GM23248 (cell line): ENCODE data around the gene STMN1. TPM values are rescaled to one million over a fixed set of nuclear protein-coding genes. Genes with fewer than 3 reads are reported as not detected.

Experiments
- DNase-seq: peaks from one replicate; pipeline ENCODE4 v3.0.0-alpha.2; 2015
- H2AFZ ChIP-seq: fragments of 200-600 bp; sonication (generic); 2 replicates; pipeline ENCODE4 v1.6.1; 2016; ENCODE audit warnings: antibody characterized with exemption
- H3F3A ChIP-seq: fragments of 200-600 bp; sonication (generic); 2 replicates; pipeline ENCODE4 v1.6.1; 2016; ENCODE audit warnings: mild to moderate bottlenecking, antibody characterized with exemption, mixed run types; ENCODE audit not compliant: insufficient read depth
- H3K27ac ChIP-seq: fragments of 200-600 bp; sonication (generic); 2 replicates; pipeline ENCODE4 v1.5.1; 2016; ENCODE audit warnings: mild to moderate bottlenecking
- H3K27me3 ChIP-seq: fragments of 200-600 bp; sonication (generic); replicated peaks from 2 replicates; pipeline ENCODE4 v1.6.1; 2016; ENCODE audit warnings: mild to moderate bottlenecking; ENCODE audit not compliant: insufficient read depth
- H3K36me3 ChIP-seq: fragments of 200-600 bp; sonication (generic); 2 replicates; pipeline ENCODE4 v1.6.1; 2016; ENCODE audit warnings: low read depth, mild to moderate bottlenecking
- H3K4me1 ChIP-seq: fragments of 200-600 bp; sonication (generic); 2 replicates; pipeline ENCODE4 v1.6.1; 2016; ENCODE audit warnings: mild to moderate bottlenecking; ENCODE audit not compliant: insufficient read depth
- H3K4me2 ChIP-seq: fragments of 200-600 bp; sonication (generic); one replicate; pipeline ENCODE4 v1.6.1; 2016; ENCODE audit warnings: mild to moderate bottlenecking; ENCODE audit not compliant: unreplicated experiment
- H3K4me3 ChIP-seq: fragments of 200-600 bp; sonication (generic); 2 replicates; pipeline ENCODE4 v1.5.1; 2016; ENCODE audit warnings: mild to moderate bottlenecking
- H3K79me2 ChIP-seq: fragments of 200-600 bp; sonication (generic); 2 replicates; pipeline ENCODE4 v1.6.1; 2016; ENCODE audit warnings: mild to moderate bottlenecking; ENCODE audit not compliant: insufficient read depth
- H3K9ac ChIP-seq: fragments of 200-600 bp; sonication (generic); 2 replicates; pipeline ENCODE4 v1.6.1; 2016; ENCODE audit warnings: mild to moderate bottlenecking
- H3K9me2 ChIP-seq: fragments of 200-600 bp; sonication (generic); 2 replicates; pipeline ENCODE4 v1.6.1; 2016; ENCODE audit warnings: mixed run types, mild to moderate bottlenecking, moderate library complexity; ENCODE audit not compliant: insufficient read depth
- H3K9me3 ChIP-seq: fragments of 200-600 bp; sonication (generic); one replicate; pipeline ENCODE4 v1.6.1; 2017; ENCODE audit warnings: low read depth
- H4K20me1 ChIP-seq: fragments of 200-600 bp; sonication (generic); 2 replicates; pipeline ENCODE4 v1.6.0; 2016; ENCODE audit not compliant: insufficient read depth
- EZH2 ChIP-seq: fragments of 200-600 bp; sonication (generic); IDR thresholded peaks from 2 replicates; pipeline ENCODE4 v1.6.1; 2018; ENCODE audit warnings: antibody characterized with exemption, mild to moderate bottlenecking; ENCODE audit not compliant: insufficient read depth, poor library complexity, severe bottlenecking
- EZH2phosphoT487 ChIP-seq: fragments of 200-600 bp; sonication (generic); IDR thresholded peaks from 2 replicates; pipeline ENCODE4 v1.6.1; 2018; ENCODE audit warnings: antibody characterized with exemption, moderate library complexity, mild to moderate bottlenecking, low read depth; ENCODE audit not compliant: insufficient read depth
- WGBS, 2 experiments: methylation state at CpG; one replicate each; pipeline ENCODE4 v1.1.6; 2015 to 2017; ENCODE audit warnings: low lambda C conversion rate in 2 of 2, low coverage in 1 of 2; ENCODE audit errors: missing lambda C conversion rate in 2 of 2; 5-methylcytosine and 5-hydroxymethylcytosine counted together
- in situ Hi-C: fragments of 300-500 bp; cut with MboI; formaldehyde crosslinking; loops from 2 replicates; pipeline ENCODE4 v1.15.0; 2020
- polyA plus RNA-seq: library from polyadenylated mRNA; unstranded; fragments of >200 nt; fragmentation: Nextera tagmentation; extraction: Ambion mirVana; gene quantifications from 2 replicates; pipeline ENCODE4 v1.2.1, GENCODE V29; 2016
- total RNA-seq: library from RNA; depleted of rRNA; stranded (reverse); fragments of >200 nt; shearing (Covaris generic); gene quantifications from 2 replicates; pipeline ENCODE4 v1.2.3, GENCODE V29; 2014

The STMN1 gene
- total and polyA plus RNA-seq, 2 experiments from 2014 or later: 45.2 to 301 TPM

GRCh38 chr1:25904943-25905679 lies 1.1 kb downstream of the STMN1 start:
- no peaks in the 10 kb centered on the region for H3K9me3 ChIP-seq
- peak; percentile 96 for DNase-seq
- peaks cover 5% of the 10 kb centered on the region; the same call in 1 of the 2 replicates for H3K36me3 ChIP-seq
- no peaks in the 10 kb centered on the region for H3K9me2 ChIP-seq
- in situ Hi-C loops: no loop called here
- H3F3A ChIP-seq: peaks cover 37% of the 10 kb centered on the region
- peak overlapping the region; percentile 87 for H3K4me3 ChIP-seq
- 0% methylated on average over 18 to 34 of the region's 34 CpGs for WGBS, 2 experiments
- peak overlapping the region; percentile 93 for H3K4me2 ChIP-seq
- H4K20me1 ChIP-seq: no peaks in the 10 kb centered on the region
- H2AFZ ChIP-seq: peak overlapping the region; percentile 94
- H3K4me1 ChIP-seq: peaks cover 12% of the 10 kb centered on the region
- H3K27me3 ChIP-seq: no peaks in the 10 kb centered on the region
- peak overlapping the region; percentile 89 for H3K27ac ChIP-seq
- peak overlapping the region; percentile 88 for H3K9ac ChIP-seq
- no peak for TF ChIP-seq EZH2
- TF ChIP-seq EZH2phosphoT487: no peak
- peaks cover 46% of the 10 kb centered on the region for H3K79me2 ChIP-seq

- Histone ChIP-seq H3K9ac (peak overlapping the region; percentile 88), H3K27me3 (no peaks in the 10 kb centered on the region), H4K20me1 (no peaks in the 10 kb centered on the region), H3K4me3 (peak overlapping the region; percentile 87), H3K36me3 (peaks cover 5% of the 10 kb centered on the region; the same call in 1 of the 2 replicates), H3K9me3 (no peaks in the 10 kb centered on the region), H3K4me1 (peaks cover 12% of the 10 kb centered on the region), H3K27ac (no peak overlapping the region), H3K79me2 (peaks cover 56% of the 10 kb centered on the region), H3K9me2 (no peaks in the 10 kb centered on the region), H2AFZ (peak overlapping the region; percentile 94), H3K4me2 (peak overlapping the region; percentile 93), H3F3A (peaks cover 37% of the 10 kb centered on the region)
- TF ChIP-seq EZH2 (no peak), EZH2phosphoT487 (no peak)
- no peak for DNase-seq
- WGBS, 2 experiments: 56 to 58% methylated on average over 3 of the region's 3 CpGs
- in situ Hi-C loops: no loop called here
These were observed 2.2 kb downstream of the STMN1 start for GRCh38 chr1:25903986-25904385.

GRCh38 chr1:25902462-25902861 lies 3.8 kb downstream of the STMN1 start:
- no peaks in the 10 kb centered on the region for H4K20me1 ChIP-seq
- no peaks in the 10 kb centered on the region for H3K9me2 ChIP-seq
- H2AFZ ChIP-seq: no peak overlapping the region
- H3F3A ChIP-seq: peaks cover 30% of the 10 kb centered on the region
- peaks cover 56% of the 10 kb centered on the region for H3K79me2 ChIP-seq
- H3K36me3 ChIP-seq: peaks cover 5% of the 10 kb centered on the region; the same call in 1 of the 2 replicates
- TF ChIP-seq EZH2: no peak
- TF ChIP-seq EZH2phosphoT487: no peak
- H3K4me2 ChIP-seq: no peak overlapping the region
- WGBS, 2 experiments: 98 to 100% methylated on average over 3 of the region's 3 CpGs
- in situ Hi-C loops: no loop called here
- H3K9me3 ChIP-seq: no peaks in the 10 kb centered on the region
- no peak overlapping the region for H3K4me3 ChIP-seq
- peaks cover 12% of the 10 kb centered on the region for H3K4me1 ChIP-seq
- H3K27ac ChIP-seq: no peak overlapping the region
- DNase-seq: no peak
- no peaks in the 10 kb centered on the region for H3K27me3 ChIP-seq
- no peak overlapping the region for H3K9ac ChIP-seq

GRCh38 chr1:25900219-25900618 lies 6.0 kb downstream of the STMN1 start:
- DNase-seq: no peak
- WGBS, 2 experiments: 72 to 84% methylated on average over 5 of the region's 5 CpGs
- peaks cover 56% of the 10 kb centered on the region for H3K79me2 ChIP-seq
- no peak overlapping the region for H3K4me3 ChIP-seq
- H2AFZ ChIP-seq: no peak overlapping the region
- H3K27ac ChIP-seq: no peak overlapping the region
- peaks cover 5% of the 10 kb centered on the region; the same call in 1 of the 2 replicates for H3K36me3 ChIP-seq
- peaks cover 24% of the 10 kb centered on the region for H3K4me1 ChIP-seq
- in situ Hi-C loops: no loop called here
- TF ChIP-seq EZH2phosphoT487 (no peak), EZH2 (no peak)
- no peak overlapping the region for H3K9ac ChIP-seq
- no peaks in the 10 kb centered on the region for H3K9me3 ChIP-seq
- H4K20me1 ChIP-seq: no peaks in the 10 kb centered on the region
- no peak overlapping the region for H3K4me2 ChIP-seq
- peaks cover 41% of the 10 kb centered on the region for H3F3A ChIP-seq
- H3K27me3 ChIP-seq: no peaks in the 10 kb centered on the region
- no peaks in the 10 kb centered on the region for H3K9me2 ChIP-seq
